ENCODE data around the gene PBXIP1. TPM values are rescaled to one million over a fixed set of nuclear protein-coding genes. Genes with fewer than 3 reads are reported as not detected.

The PBXIP1 gene
- total and polyA plus RNA-seq, 2 of the 13 experiments (the other 11 are each of a cell fraction or from before 2014, with no cell fraction given) = 16.3 to 31.9 TPM

DNA sequence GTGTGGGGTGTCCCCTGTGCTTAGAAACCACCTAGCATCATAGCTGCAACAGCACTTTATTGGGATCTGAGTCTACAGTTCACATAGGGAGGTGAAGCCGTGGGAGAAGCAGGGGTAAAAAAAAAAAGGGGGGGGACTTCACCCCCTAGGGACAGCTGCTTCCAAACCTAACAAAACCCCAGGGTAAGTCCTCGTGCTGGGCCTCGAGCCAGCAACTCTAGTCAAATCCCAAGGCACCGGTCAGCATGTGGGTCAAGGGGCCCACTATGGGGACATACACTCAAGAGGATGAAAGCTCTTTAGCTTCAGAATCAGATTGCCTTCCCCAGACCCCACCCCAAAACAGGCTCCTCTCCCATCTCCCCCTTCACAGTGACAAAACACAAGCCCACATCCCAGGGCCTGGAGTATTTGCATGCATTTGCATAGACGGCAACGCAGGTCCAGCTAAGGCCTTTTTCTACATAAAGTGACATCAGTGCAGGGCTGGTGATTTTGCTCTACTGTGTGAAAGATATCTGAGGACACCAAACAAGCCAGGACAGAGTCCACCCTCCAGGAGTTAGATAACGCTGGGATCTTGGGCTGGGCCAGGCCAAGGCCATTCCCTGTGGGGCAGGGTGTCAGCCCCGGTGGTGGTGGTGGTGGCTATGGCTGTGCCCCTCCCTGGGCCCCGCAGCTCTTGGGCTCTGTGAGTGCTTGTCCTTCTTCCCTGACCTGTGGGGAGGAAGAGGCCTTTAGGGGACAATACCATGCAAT lies 11.3 kb downstream of the PBXIP1 start (continued):
- TF ChIP-seq SMAD3 (CRISPR knock-in tag; IDR thresholded peaks at IDR 0.05) = no peak
- TF ChIP-seq ISL2 (CRISPR knock-in tag; IDR thresholded peaks at IDR 0.05) = peak; percentile 50; the same call in 1 of the 2 replicates
- TF ChIP-seq MEF2D (CRISPR knock-in tag; IDR thresholded peaks at IDR 0.05) = peak; percentile 87
- TF ChIP-seq ZNF672 (CRISPR knock-in tag; IDR thresholded peaks at IDR 0.05) = no peak
- 0 out of 2 replicates have a peak, but pooled peaks have one; percentile 24 for TF ChIP-seq SOX13 (IDR thresholded peaks at IDR 0.05)
- peak in 1 of 2 experiments; percentile 51; a peak in 1 of 4 replicates for TF ChIP-seq SOX13 (CRISPR knock-in tag; conservative IDR thresholded peaks at IDR 0.05 in 1 of 2, IDR thresholded peaks at IDR 0.05 in 1 of 2)
- 0 out of 2 replicates have a peak, but pooled peaks have one; percentile 15 for TF ChIP-seq ZSCAN29 (CRISPR knock-in tag; conservative IDR thresholded peaks at IDR 0.05)

DNA sequence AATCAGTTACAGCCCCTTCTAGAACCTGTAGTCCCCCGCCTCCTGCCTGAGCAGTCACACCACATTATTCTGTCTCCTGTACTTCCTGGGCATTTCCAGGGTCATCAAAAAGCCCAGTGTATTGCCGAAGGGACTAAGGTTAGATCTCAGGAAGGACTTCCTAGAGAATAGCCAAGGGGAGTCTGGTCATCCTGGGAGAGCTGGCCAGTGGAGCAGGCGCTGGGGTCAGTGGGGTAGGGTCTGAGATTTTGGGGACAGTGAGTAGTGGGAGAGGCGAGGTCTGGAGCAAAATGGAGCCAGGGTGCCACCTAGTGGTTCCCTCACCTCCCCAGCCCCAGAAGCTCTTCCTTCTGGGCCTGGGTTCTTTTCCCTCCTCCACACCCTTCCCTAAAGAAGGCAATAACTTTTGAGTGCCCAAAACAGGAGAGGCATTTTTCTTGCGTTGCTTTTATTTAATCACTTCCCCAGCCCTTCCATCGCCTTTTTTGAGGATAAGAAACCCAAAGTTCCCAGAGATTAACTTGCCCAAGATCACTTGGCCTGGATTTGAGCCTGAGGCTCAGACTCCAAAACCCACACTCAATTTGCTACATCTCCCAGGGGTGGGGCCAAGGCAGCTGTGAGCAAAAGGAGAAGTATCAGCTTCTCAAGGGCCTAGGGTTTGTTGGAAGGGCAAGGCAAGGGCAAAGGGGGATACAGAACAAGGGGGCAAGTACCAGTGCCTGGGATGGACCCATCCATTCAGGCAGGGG lies 12.1 kb downstream of the PBXIP1 start:
- H2AFZ ChIP-seq (ENCODE audit: low read length) = no peak overlapping the region
- peak; percentile 14; the same call in 1 of the 3 replicates for ATAC-seq
- ChIA-PET POLR2A (interaction anchor here (1.0 to 3.0 kb wide), 12 partner anchors 7 to 120 kb away, joined by 3 to 22 read pairs (median 5); partner anchors contain the start of genes EFNA4, PMVK and PYGO2), CTCF (ENCODE audit: low intra/inter-chr PET ratio, low total read pairs) (interaction anchor here (1.7 kb wide), 1 partner anchor 73 kb away, joined by 5 read pairs; no protein-coding TSS in a partner anchor)
- peak overlapping the region; percentile 60 for H3K9ac ChIP-seq (ENCODE audit: insufficient read depth, low read depth, low read length)
- no peaks in the 10 kb centered on the region for H3K27me3 ChIP-seq (ENCODE audit: control insufficient read depth in 1 of 2, insufficient read depth in 2 of 2, low read length in 2 of 2)
- peak overlapping the region; percentile 88 for H3K27ac ChIP-seq (ENCODE audit: extremely low read length, insufficient read depth, low read length)
- no peak for DNase-seq (ENCODE audit: low spot score)
- intact Hi-C loops (cut with micrococcal nuclease; ENCODE audit: unreplicated experiment) (loop anchor here (1.0 kb wide), 1 partner anchor 38 kb away; no protein-coding TSS in a partner anchor), in situ Hi-C loops (cut with HindIII; ENCODE audit: extremely low pct_ligation_motif_present, low pct_unique_long_range_greater_than_20kb) (no loop called here)
- peaks cover 71% of the 10 kb centered on the region for H3K4me1 ChIP-seq (ENCODE audit: insufficient read depth, low read length)
- H3K36me3 ChIP-seq (replicated peaks in 1 of 2; ENCODE audit: control insufficient read depth in 1 of 2, insufficient read depth in 2 of 2, low read length in 2 of 2) = peaks cover 0 to 2% of the 10 kb centered on the region in 2 experiments; a peak in 2 of 5 replicates
- peak overlapping the region in 1 of 3 experiments; percentile 27; a peak in 2 of 6 replicates for H3K4me3 ChIP-seq (replicated peaks in 1 of 3; ENCODE audit: insufficient read depth in 1 of 3, low read depth in 2 of 3, low read length in 3 of 3)
- H3K79me2 ChIP-seq (ENCODE audit: insufficient read depth, low read length) = no peaks in the 10 kb centered on the region
- no TSS peak for BruUV-seq (replicated peaks)
- WGBS (ENCODE audit: low lambda C conversion rate) = 19% methylated on average over 5 of the region's 6 CpGs
- peak overlapping the region; percentile 56 for H3K4me2 ChIP-seq (ENCODE audit: low read depth, low read length)
- H4K20me1 ChIP-seq (ENCODE audit: insufficient read depth, low read length) = no peaks in the 10 kb centered on the region
- no peaks in the 10 kb centered on the region for H3K9me3 ChIP-seq (ENCODE audit: low read length)
- FAIRE-seq = peak; percentile 51
- TF ChIP-seq, protein P1, sequence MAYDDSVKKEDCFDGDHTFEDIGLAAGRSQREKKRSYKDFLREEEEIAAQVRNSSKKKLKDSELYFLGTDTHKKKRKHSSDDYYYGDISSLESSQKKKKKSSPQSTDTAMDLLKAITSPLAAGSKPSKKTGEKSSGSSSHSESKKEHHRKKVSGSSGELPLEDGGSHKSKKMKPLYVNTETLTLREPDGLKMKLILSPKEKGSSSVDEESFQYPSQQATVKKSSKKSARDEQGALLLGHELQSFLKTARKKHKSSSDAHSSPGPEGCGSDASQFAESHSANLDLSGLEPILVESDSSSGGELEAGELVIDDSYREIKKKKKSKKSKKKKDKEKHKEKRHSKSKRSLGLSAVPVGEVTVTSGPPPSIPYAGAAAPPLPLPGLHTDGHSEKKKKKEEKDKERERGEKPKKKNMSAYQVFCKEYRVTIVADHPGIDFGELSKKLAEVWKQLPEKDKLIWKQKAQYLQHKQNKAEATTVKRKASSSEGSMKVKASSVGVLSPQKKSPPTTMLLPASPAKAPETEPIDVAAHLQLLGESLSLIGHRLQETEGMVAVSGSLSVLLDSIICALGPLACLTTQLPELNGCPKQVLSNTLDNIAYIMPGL (CRISPR knock-in tag; IDR thresholded peaks at IDR 0.05; ENCODE audit: borderline replicate concordance in 1 of 2, low read depth in 1 of 2) = peak in 1 of 2 experiments; percentile 9; a peak in 1 of 4 replicates
- TF ChIP-seq ZNF12 (CRISPR knock-in tag; IDR thresholded peaks at IDR 0.05) (no peak), NR2F2 (IDR thresholded peaks at IDR 0.05; ENCODE audit: borderline replicate concordance, low read depth) (0 out of 2 replicates have a peak, but pooled peaks have one; percentile 10), ZNF768 (CRISPR knock-in tag; IDR thresholded peaks at IDR 0.05) (no peak), ZNF501 (CRISPR knock-in tag; IDR thresholded peaks at IDR 0.05) (0 out of 2 replicates have a peak, but pooled peaks have one; percentile 9), STAG1 (CRISPR knock-in tag; IDR thresholded peaks at IDR 0.05) (peak; percentile 74), ARID2 (CRISPR knock-in tag; IDR thresholded peaks at IDR 0.05; ENCODE audit: borderline replicate concordance) (peak; percentile 15; the same call in 1 of the 2 replicates), ZBTB7A (CRISPR knock-in tag; IDR thresholded peaks at IDR 0.05) (0 out of 2 replicates have a peak, but pooled peaks have one; percentile 14), CENPT (CRISPR knock-in tag; IDR thresholded peaks at IDR 0.05; ENCODE audit: low read depth) (no peak), ZNF335 (CRISPR knock-in tag; IDR thresholded peaks at IDR 0.05) (no peak)
- TF ChIP-seq, protein P2, sequence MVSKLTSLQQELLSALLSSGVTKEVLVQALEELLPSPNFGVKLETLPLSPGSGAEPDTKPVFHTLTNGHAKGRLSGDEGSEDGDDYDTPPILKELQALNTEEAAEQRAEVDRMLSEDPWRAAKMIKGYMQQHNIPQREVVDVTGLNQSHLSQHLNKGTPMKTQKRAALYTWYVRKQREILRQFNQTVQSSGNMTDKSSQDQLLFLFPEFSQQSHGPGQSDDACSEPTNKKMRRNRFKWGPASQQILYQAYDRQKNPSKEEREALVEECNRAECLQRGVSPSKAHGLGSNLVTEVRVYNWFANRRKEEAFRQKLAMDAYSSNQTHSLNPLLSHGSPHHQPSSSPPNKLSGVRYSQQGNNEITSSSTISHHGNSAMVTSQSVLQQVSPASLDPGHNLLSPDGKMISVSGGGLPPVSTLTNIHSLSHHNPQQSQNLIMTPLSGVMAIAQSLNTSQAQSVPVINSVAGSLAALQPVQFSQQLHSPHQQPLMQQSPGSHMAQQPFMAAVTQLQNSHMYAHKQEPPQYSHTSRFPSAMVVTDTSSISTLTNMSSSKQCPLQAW (CRISPR knock-in tag; IDR thresholded peaks at IDR 0.05) = 0 out of 2 replicates have a peak, but pooled peaks have one; percentile 14
